ENCODE data around the gene PVALB. TPM values are rescaled to one million over a fixed set of nuclear protein-coding genes. Genes with fewer than 3 reads are reported as not detected.
A peak's percentile ranks its signal among the peaks of the same experiment; 100 is the strongest.

PVALB gene
- total and polyA plus RNA-seq, 4 donors: 0.73 to 3.0 (median 2.4) TPM; not detected in 1

DNA sequence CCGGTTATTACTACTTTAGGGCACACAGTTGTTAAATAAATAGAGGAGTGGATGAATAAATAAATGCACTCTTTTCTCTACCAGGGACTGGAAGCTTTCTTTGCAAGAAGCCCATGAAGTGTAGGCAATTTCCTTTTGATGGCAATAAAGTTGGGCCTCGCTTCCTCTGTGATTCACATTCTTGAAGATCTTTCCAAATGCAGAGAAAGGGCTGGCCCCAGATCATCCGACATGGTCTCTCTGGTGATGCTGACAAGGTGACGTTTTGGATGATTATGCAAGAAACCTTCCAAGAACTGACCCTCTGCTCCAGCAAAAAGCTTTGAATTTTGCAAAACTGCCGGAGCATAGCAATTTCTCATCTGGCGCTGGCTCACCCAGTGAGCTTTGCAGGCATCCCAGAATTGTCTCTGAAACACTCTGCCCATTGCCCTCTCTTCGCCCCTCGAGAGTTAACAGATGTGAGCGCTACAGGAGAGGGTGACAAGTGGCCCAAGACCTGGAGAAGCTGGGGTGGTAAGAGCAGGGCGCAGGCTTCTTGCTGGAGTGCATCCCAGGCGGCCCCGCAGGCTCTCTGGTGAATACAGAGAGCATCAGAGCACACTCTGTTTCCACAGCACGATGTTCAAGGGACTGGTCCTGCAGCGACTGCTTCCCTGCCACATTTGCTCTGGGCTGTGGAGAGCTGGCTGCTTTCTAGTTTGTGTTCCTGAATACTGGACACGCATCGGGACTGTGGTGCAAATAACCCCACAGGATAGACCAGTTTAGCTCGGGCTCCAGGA, 29.4 kb downstream of the PVALB start:
- peaks cover 3 to 12% (median 4%) of the 10 kb centered on the region in 3 donors for H3K27me3 ChIP-seq (ENCODE audit: control insufficient read depth in 3 of 3, insufficient read depth in 3 of 3, low read length in 2 of 3)

DNA sequence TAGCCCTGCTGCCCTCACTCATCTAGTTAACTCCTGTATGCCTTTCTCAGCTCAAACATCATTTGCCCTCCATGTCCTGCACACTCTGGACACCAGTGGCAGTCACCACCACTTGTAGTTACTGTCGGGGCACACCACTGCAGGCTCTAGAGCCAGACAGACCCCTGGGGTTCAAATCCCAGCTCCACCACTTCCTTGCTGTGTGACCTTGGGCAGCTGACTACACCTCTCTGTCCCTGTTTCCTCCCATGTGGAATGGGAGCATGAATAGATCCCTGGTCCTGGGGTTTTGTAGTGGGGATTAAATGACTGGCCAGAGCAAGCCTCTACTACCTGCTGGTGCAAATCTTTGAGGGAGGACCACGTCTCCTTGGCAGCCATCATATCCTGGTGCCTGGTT, 33.1 kb downstream of the PVALB start:
- no peak overlapping the region for H3K4me3 ChIP-seq
- H3K4me1 ChIP-seq (ENCODE audit: control insufficient read depth in 5 of 5, insufficient read depth in 5 of 5, low read length in 5 of 5): peaks cover 0 to 5% (median 0%) of the 10 kb centered on the region in 5 donors
- no peak overlapping the region for H3K9ac ChIP-seq (ENCODE audit: insufficient read depth in 1 of 2, low read length in 2 of 2)
- no peaks in the 10 kb centered on the region for H3K36me3 ChIP-seq (ENCODE audit: control insufficient read depth in 4 of 4, insufficient read depth in 4 of 4, low read length in 4 of 4)
- no peaks in the 10 kb centered on the region for H3K9me3 ChIP-seq (ENCODE audit: control insufficient read depth in 4 of 4, insufficient read depth in 3 of 4, low read length in 3 of 4)
- whole genome bisulfite sequencing, 2 donors: 79 to 87% methylated on average over 2 of the region's 2 CpGs
- TF ChIP-seq, protein P1, sequence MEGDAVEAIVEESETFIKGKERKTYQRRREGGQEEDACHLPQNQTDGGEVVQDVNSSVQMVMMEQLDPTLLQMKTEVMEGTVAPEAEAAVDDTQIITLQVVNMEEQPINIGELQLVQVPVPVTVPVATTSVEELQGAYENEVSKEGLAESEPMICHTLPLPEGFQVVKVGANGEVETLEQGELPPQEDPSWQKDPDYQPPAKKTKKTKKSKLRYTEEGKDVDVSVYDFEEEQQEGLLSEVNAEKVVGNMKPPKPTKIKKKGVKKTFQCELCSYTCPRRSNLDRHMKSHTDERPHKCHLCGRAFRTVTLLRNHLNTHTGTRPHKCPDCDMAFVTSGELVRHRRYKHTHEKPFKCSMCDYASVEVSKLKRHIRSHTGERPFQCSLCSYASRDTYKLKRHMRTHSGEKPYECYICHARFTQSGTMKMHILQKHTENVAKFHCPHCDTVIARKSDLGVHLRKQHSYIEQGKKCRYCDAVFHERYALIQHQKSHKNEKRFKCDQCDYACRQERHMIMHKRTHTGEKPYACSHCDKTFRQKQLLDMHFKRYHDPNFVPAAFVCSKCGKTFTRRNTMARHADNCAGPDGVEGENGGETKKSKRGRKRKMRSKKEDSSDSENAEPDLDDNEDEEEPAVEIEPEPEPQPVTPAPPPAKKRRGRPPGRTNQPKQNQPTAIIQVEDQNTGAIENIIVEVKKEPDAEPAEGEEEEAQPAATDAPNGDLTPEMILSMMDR (IDR thresholded peaks at IDR 0.05; ENCODE audit: control extremely low read depth, extremely low read depth): no peak
- H3K27ac ChIP-seq (ENCODE audit: low read depth in 1 of 2, low read length in 1 of 2): no peak overlapping the region
- DNase-seq: no peak
- ATAC-seq (ENCODE audit: insufficient read depth, low FRiP score): no peak
- H3K27me3 ChIP-seq (ENCODE audit: control insufficient read depth in 3 of 3, insufficient read depth in 3 of 3, low read length in 2 of 3): peaks cover 0 to 12% (median 0%) of the 10 kb centered on the region in 3 donors

More for the DNA sequence above, 29.4 kb downstream of the PVALB start:
- H3K9ac ChIP-seq (ENCODE audit: insufficient read depth in 1 of 2, low read length in 2 of 2): no peak overlapping the region
- H3K4me3 ChIP-seq: no peak overlapping the region
- H3K9me3 ChIP-seq (ENCODE audit: control insufficient read depth in 4 of 4, insufficient read depth in 3 of 4, low read length in 3 of 4): no peaks in the 10 kb centered on the region
- TF ChIP-seq, protein P1 (IDR thresholded peaks at IDR 0.05; ENCODE audit: control extremely low read depth, extremely low read depth): no peak
- DNase-seq (peak in 2 of 3 donors; percentile 34 to 57), ATAC-seq (ENCODE audit: insufficient read depth, low FRiP score) (no peak)
- H3K4me1 ChIP-seq (ENCODE audit: control insufficient read depth in 5 of 5, insufficient read depth in 5 of 5, low read length in 5 of 5): no peaks in the 10 kb centered on the region
- no peaks in the 10 kb centered on the region for H3K36me3 ChIP-seq (ENCODE audit: control insufficient read depth in 4 of 4, insufficient read depth in 4 of 4, low read length in 4 of 4)
- H3K27ac ChIP-seq (ENCODE audit: low read depth in 1 of 2, low read length in 1 of 2): no peak overlapping the region
- WGBS, 2 donors: 56 to 73% methylated on average over 17 of the region's 17 CpGs

DNA sequence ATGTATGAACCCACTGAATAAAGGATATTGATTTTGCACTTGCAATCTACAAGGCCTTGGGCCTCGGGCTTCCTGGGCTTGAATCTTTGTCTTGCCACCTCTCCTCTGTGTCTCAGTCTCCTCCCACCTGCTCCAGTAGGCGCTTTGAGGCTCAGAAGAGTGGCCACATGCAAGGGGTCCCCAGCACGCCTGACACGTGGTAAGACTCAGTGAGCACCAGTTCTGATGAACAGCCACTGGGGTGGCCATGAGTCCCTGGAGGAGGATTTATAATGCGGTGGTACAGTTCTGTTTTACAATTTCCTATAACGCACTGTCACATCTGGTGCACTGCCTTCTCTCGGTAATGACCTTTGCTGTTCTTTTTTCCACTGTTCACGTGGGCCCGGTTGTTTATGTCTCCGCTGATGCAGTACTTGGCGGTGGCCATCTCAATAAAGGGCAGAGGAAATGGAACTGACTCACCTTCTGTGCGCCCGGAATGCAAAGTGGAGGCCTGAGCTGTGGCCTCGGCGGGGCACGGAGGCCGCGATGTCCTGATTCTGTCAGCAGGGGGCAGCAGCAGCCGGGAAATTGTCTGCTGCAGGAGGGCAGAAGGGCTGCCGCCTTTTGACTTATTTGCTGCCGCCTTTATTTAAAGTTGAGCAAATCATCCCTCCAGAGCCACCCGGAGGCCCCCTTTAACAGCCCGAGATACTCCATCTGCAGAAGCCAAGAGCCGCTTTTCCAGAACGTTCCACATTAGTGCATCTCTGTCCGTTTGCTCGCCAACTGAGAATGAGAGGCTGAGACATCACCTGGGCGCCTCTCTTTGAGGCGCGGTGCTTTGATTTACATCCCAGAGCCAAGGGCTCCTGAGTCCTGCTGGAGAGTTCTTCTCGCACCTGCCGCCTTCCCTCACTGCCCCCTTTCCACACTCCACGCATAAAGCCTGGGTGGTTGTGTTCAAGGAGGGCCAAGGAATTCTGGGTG, 34.9 kb downstream of the PVALB start:
- DNase-seq (peak; percentile 64 to 80 (median 70)), ATAC-seq (ENCODE audit: insufficient read depth, low FRiP score) (peak; percentile 96)
- TF ChIP-seq, protein P1 (IDR thresholded peaks at IDR 0.05; ENCODE audit: control extremely low read depth, extremely low read depth): peak; percentile 90
- 21 to 24% methylated on average over 33 of the region's 33 CpGs for WGBS, 2 donors
- Histone ChIP-seq H3K27ac (ENCODE audit: low read depth in 1 of 2, low read length in 1 of 2) (no peak overlapping the region), H3K9ac (ENCODE audit: insufficient read depth in 1 of 2, low read length in 2 of 2) (no peak overlapping the region), H3K4me3 (no peak overlapping the region), H3K9me3 (ENCODE audit: control insufficient read depth in 4 of 4, insufficient read depth in 3 of 4, low read length in 3 of 4) (no peaks in the 10 kb centered on the region), H3K4me1 (ENCODE audit: control insufficient read depth in 5 of 5, insufficient read depth in 5 of 5, low read length in 5 of 5) (peaks cover 0 to 5% (median 0%) of the 10 kb centered on the region in 5 donors), H3K27me3 (ENCODE audit: control insufficient read depth in 3 of 3, insufficient read depth in 3 of 3, low read length in 2 of 3) (peaks cover 0 to 12% (median 0%) of the 10 kb centered on the region in 3 donors), H3K36me3 (ENCODE audit: control insufficient read depth in 4 of 4, insufficient read depth in 4 of 4, low read length in 4 of 4) (no peaks in the 10 kb centered on the region)
